ENCODE measurements around the gene MEIOSIN. TPM values are rescaled to one million over a fixed set of nuclear protein-coding genes. Genes with fewer than 3 reads are reported as not detected.

The MEIOSIN gene
- polyA plus RNA-seq, 3 donors, result not detected

DNA sequence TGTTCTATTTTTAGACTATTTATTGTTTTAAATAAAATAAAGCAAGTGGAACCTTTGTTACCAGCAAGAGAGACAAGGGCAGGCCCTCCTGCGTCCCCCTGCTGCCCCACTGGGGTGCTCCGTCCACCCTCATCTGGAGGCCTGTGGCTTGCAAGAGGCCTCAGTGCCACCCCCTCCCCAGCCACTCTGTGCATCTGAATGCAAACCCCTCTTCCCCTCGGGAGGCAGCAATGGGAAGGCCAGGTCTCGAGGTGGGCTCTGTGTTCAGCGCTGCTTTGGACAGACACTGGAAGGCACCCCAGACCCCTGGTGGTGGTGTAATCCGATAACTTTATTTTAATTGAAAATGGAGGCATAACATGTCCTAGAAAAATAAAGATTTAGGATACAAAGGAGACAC is 31.2 kb downstream of the MEIOSIN start:
- no peak for DNase-seq

DNA sequence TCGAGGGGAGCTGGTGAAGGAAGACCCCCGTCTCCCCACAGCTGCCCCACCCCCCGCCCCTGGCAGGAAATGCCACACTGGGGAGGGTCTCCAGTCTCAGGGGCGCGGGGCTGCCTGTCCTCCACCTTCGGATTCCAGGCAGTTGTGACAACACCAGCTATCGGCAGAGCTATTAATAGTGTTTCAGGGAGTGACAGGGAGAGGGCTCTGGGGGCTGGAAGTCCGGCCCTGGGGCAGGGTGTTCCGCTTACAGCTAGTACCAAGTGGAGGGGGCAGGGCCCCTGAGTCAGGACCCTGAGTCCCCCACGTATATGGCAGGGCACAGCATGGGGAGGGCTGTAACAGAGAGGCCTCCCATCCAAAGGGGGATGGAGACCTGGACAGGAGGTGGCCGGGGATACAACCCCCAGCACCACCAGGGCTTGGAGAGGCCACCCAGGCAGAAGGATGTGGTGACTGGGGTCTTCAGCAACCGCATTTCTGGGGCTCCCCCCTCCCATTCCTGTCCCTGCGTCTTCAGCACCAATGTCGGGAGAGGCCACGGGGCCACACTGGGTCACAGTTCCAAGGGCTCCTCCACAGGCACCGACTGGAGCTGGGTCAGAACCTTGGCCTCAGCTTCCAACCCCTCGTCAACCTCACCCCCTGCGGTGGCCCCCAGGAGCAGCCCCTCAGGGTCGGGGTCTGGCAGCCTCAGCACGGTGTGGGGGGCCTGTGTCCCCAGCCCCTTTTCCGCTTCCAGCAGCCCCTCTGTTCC is 31.9 kb downstream of the MEIOSIN start:
- DNase-seq, result no peak

DNA sequence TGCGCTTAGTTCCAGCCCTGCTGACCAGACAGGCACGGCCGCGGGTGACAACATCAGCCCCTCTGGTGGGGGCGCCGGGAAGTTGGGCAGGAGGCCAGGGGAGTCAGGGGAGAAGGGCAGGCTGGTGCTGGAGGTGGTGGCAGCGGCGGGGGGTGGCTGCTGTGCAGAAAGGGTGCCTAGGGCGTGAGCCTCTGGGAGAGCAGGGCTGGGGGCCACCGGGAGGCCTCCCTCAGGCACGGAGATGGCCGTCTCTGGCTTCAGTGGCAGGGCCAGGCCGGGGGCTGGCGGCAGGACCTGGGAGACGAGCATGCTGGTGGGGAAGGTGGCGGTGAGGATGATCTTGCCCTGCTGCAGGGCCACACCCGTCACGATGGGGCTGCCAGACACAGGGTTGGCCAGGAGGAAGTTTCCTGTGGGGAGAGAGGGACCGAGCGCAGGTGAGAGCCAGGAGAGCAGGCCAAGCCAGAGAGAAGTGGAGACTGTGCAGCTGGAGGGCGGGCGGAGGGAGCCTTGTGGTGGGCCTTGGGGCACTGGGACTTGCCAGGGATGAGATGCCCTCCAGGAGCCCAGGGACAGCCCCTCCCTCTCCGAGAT is 32.6 kb downstream of the MEIOSIN start:
- no peak for DNase-seq

DNA sequence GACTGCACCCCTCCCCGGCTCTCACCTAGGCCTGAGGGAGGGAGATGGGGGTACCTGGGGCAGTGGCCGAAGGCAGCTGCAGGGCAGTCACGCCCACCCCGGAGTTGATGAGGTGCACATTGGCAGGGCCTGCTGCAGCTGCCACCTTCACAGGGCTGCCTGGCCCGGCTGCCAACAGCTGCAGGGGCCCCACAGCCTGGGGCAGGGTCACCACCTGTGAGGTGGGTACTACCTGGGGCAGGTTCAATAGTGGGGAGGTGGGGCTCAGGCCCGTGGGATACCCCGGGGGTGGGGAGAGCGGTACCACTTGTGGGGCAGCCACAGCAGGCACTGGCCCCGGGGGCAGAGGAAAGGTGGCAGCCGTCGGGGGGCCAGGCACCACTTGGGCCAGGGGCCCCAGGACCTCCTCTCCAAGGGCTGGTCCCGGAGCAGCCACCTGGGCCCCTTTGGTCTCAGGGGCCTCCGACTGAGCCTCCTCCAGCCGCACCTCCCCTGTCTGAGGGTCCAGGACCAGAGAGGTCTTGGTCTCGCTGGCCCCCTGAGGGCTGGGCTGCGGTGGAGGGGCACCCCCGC is 33.1 kb downstream of the MEIOSIN start:
- DNase-seq, result no peak

DNA sequence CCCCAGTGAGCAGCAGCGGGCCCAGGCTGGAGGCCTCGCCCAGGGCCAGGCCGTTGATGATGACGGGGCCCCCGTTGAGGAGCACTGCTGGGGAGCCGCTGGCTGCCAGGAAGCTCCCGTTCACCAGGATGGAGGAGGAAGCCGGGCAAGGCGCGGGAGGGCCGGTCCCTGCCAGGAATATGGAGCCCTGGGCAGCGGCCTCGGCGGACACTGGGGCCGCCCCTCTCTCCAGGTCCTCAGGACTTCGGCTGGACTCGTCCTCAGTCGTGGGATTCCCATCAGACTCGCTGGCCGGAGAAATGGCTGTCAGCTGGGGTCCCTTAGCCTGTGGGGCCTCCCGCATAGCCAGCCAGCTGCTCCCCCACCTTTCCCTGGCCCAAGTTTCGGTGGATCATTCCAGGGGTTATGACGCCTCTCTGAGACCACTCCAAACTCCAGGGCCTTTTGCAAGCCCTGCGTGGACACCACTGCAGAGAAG is 33.7 kb downstream of the MEIOSIN start:
- no peak for DNase-seq

DNA sequence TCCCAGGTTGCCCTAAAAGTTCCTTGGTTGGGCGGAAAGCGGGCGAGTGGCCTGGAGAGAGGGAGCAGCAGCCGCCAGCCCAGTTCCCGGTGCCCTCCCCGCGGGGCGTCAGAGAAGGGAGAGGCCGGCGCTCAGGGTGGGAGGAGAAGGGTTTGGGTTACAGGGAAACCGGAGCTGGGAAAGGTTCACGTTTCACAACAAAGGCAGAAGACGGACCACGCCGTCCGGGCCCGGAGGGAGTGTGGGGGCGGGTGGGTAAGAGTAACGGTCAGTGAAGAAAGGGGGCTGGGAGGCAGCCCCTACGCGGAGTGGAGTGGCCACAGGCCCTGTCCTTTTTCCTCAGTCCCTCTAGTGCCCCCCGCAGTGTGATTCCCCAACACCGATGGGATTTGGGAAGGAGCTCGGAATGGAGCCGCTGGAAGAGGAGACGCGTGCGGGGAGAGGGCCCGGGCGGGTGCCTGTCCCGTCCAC is 34.2 kb downstream of the MEIOSIN start:
- peak; percentile 93 for DNase-seq

DNA sequence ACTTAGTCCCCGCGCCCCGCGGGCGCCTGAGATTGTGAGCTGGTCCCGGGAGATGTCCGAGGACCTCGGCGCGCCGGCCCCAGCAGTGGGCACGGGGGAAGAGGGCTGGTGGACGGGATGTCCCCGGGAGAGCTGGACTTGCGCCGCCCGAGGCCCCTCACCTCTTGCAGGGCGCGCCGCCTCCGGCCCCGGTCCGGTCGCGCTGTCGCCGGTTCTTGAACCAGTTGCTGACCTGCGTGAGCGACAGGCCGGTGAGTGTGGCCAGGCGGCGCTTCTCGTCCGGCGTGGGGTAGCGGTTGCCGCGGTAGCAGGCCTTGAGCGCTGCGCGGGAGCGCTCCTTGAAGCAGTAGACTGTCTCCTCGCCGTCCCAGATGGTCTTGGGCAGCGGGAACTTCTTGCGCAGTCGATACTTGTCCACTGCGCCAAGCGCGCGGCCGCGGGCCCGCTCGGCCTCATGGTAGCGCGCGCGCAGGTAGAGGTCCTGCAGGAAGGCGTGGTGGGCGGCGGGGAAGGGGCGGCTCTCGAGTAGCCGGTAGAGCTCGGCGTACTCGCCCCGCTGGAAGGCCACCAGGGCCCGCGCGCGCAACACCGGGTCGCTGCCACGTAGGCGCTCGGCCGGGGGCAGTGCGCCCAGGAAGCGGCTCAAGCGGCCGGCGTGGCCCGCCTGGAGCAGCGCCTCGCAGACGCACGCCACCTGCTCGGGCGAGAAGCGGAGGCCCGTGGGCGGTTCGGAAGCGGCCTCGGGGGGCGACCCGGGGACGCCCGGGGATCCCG is 34.8 kb downstream of the MEIOSIN start:
- DNase-seq, result peak; percentile 65

DNA sequence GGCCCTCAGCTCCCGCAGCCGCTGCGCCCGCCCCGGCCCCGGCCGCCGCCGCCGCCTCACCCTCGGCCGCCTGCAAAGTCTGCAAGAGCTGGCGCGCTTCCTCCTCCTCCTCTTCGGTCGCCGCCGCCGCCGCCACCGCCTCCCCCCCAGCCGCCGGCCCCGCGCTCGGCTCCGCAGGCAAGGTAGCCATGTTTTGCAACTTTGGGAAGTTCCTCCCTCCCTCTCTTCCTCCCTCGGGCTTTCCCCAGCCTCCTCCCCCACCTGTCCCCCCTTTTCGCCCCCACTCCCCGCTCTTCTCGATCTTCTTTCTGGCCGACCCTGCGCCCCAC is 35.4 kb downstream of the MEIOSIN start:
- no peak for DNase-seq

DNA sequence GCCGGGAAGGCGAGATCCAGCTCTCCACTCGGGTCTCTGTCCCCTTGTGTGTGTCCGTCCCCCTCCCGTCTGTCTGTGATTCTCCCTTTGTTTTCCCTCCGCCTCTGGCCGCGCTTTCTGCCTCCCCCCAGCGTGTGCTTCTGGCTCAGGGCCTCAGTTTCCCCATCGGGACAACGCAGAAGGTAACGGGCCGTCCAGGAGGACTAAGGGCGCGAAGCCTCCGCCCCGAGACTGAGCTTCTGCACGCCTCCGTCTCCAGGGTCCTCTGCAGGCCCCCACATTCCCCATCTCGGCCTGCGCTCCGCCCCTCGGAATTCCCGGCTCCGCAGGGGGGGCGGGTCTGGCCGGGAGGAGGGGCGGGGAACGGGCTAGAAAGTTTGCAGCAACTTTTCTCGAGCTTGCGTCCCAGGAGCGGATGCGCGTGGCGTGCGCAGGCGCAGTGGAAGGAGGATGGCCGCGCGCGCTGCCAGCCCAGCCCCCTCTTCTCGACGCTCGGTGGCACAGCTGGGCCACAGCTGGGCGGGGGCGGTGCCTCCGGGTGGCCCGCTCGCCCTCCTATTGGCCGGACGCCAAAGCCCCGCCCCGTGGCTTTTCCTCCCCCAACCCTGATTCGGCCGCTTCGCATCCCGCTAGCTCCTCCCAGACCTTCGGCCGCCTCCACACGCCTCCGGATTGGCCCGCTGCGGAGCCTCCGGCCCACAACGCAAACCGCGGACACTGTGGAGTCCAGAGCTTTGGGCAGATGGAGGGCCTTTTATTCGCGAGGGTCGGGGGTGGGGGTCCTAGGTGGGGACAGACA is 35.9 kb downstream of the MEIOSIN start, which contains the start of gene SIX5:
Gene SIX5, minus strand, starts transcription at position 269 of the 799 bp plus-strand sequence. CDS start 408 bp downstream, outside the sequence.
- peak; percentile 98 for DNase-seq

DNA sequence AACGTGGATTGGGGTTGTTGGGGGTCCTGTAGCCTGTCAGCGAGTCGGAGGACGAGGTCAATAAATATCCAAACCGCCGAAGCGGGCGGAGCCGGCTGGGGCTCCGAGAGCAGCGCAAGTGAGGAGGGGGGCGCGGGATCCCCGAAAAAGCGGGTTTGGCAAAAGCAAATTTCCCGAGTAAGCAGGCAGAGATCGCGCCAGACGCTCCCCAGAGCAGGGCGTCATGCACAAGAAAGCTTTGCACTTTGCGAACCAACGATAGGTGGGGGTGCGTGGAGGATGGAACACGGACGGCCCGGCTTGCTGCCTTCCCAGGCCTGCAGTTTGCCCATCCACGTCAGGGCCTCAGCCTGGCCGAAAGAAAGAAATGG is 36.6 kb downstream of the MEIOSIN start:
- DNase-seq, result no peak

DNA sequence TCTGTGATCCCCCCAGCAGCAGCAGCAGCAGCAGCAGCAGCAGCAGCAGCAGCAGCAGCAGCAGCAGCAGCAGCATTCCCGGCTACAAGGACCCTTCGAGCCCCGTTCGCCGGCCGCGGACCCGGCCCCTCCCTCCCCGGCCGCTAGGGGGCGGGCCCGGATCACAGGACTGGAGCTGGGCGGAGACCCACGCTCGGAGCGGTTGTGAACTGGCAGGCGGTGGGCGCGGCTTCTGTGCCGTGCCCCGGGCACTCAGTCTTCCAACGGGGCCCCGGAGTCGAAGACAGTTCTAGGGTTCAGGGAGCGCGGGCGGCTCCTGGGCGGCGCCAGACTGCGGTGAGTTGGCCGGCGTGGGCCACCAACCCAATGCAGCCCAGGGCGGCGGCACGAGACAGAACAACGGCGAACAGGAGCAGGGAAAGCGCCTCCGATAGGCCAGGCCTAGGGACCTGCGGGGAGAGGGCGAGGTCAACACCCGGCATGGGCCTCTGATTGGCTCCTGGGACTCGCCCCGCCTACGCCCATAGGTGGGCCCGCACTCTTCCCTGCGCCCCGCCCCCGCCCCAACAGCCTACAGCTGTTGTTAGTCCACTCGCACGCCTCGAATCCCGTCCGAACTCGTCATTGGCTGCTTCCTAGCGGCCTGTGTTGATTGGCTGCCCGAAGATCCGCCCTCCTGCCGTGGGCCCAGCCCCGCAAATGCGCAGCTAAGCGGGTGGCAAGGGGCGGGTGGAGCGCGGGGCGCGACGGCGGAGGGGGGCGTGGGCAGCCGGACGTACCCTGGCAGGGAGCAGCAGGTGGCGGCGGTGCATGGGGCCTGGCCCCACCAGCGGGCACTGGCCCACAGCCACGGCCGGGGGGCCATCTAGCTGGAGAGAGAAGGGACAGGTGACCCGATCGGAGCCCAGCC is 37.2 kb downstream of the MEIOSIN start:
- DNase-seq, result peak; percentile 98

DNA sequence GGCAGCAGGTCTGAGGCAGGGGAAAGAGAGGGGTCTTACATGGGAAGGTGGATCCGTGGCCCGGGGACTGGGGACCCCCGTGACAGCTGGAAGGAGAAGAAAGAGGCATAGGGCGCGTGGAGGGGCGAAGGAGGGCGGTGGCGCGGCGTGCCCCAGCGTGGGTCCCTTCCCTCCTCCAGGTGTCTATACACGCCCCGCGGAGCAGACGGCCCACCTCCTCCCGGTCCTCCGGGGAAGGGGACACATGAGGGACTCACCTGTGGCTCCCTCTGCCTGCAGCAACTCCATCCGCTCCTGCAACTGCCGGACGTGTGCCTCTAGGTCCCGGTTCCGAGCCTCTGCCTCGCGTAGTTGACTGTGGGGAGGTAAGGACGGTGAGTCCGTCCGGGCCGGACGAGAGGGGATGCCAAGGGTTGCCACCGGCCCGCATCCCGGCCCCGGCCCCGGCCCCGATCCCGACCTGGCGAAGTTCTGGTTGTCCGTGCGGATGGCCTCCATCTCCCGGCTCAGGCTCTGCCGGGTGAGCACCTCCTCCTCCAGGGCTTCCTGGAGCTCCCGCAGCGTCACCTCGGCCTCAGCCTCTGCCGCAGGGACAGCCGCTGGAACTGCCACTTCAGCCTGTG is 38.2 kb downstream of the MEIOSIN start:
- DNase-seq, result no peak

DNA sequence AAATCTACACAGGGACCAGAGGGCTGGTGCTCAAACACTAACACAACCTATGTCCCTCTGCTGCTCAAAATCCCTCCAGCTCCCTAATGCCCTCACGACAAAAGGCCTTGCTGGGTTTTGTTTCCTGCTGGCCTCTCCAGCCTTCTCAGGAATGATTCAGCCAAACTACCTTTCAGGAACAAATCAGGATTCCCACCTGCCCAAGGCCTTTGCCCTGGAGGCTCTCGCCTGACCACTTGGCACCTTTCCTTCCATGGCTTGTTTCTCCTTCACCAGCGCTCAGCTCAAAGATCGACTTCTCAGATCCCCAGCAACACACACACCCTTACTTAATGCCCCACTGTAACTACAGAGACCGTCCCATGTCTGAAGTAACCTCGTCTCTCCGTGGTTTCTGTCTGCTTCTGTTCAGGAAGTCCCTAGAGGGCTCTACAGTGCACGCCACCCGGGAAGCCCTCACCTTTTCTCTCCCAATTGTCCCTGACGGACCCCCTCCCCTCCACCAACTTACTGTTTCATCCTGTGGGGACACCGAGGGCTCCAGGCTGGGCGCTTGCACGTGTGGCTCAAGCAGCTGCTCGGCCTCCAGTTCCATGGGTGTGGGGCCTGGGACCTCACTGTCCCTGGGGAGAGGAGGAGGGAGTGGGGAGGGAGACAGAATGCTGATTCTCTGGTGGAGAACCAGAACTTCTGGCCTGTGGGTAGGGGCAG is 39.0 kb downstream of the MEIOSIN start:
- no peak for DNase-seq

DNA sequence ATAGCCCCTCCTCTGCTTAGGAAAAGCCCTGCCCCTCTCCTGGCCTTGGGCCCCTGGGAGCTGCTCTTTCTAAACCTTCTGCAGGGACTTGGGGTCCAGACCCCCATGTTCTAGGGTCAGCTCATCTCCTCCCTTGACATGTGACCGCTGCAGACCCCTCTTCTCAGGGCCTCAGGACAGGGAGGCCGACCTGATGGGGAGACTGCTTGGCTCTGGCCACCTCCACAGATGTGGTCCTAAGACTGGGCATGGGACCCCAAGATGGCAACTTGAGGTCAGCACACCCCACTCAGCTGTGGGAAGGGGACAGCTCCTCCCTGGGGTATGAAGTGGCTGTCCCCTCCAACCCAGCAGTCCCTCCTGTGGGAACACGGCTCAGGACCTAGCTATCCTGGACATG is 39.7 kb downstream of the MEIOSIN start:
- DNase-seq, result no peak

DNA sequence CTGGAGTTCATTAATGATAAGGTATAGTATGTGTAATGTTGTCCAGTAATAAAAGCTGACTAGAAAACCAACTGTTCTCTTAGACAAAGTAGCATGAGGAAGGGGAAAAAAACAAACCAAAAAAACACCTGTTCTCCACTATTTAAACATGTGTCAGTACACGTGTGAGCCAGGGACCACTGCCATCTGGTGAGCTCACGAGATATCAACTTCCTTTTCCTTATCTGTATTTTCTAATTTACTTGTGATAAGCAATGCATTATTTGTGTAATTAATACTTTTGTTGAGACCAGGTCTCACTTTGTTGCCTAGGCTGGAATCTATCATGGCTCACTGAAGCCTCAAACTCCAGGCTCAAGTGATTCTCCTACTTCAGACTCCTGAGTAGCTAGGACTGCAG is 40.1 kb downstream of the MEIOSIN start:
- no peak for DNase-seq

DNA sequence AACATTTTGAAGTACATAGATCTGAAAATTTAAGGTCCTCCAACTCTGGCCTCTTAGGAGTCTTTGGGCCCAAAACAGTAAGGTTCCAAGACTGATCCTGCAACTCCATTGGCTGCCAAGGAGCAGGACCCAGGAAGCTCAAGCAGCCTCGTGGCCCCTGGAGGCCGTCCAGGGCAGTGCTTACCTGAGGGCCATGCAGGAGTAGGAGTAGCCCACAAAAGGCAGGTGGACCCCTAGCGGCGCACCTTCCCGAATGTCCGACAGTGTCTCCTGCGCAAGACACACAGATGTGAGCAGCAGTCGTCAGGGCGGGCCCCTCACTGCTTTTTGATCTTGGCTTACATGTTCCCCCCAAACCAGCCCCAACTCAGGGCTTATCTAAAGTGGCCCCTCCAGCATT is 41.5 kb downstream of the MEIOSIN start:
- DNase-seq, result no peak

DNA sequence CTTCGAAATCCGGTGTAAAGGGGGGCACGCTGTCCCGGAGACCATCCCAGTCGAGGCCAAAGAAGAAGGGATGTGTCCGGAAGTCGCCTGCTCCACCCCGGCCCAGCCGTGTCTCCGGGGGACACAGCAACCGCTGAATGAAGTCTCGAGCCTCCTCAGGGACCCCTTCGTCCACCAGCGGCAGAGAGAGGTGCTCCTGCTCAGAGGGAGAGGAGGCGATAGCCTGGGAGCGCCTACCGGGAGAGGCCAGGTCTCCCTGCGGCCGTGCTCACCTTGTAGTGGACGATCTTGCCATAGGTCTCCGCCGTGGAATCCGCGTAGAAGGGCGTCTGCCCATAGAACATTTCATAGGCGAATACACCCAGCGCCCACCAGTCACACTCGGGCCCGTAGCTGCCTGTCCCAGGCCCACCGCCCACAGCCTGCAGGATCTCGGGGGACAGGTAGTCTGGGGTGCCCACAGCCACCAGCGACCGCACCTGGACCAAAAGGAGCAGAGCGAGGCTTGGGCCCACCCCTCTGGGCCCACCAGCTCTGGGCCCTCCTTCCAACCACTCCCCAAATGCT is 44.2 kb downstream of the MEIOSIN start:
- DNase-seq, result no peak

DNA sequence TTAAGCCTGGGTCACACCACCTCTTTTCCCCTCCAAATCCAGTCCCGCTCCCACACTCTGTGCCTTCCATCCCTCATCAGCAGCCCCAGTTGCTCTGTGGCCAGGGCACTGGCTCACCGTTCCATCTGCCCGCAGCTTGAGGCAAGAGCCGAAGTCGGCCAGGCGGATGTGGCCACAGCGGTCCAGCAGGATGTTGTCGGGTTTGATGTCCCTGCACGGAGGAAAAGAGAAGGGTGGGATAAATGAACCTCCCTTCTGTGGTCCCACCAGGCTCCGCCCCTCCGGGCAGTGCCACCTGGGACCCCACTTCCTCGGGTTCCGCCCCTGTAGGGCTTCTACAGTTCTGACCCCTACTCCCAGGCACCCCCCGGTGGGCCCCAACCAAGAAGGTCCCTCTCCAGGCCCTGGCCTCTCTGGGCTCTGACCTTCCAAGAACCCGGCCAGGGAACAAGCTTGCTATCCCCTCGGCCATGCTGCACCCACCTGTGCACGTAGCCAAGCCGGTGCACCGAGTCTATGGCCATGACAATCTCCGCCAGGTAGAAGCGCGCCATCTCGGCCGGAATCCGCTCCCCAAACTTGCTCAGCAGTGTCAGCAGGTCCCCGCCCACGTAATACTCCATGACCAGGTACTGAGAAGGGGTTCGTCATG is 44.9 kb downstream of the MEIOSIN start:
- DNase-seq, result no peak
